ENCODE results near the gene CUBN.

The CUBN gene

DNA sequence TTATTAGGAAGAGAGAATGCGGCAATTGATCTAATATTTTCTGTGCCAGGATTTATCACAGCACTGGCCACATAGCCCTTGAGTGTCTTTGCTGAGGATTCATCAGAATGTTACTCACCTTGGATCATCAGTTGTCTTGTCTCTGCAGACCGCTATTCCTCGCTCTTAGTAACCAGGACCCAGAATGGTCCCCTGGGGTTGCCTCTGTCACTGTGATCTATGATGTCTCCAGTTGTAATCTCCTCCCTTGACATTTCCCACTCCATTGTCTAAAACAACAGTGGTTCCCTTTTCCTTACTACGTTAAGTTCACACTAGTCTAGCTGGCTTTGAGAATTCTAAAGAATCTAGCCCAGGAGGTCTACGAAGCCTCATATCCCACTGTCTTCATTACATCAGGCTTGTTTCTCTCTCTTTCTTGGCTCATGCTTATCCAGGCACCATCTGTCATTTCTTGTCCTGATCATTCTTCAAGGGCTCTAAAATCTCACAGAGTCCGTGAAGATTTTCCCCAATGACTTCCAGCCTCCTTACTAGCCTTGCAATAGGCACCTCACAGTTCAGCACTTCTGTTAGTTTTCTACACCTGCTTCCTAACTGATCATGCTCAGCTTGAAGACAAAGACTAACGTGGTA, 125.8 kb downstream of the CUBN start:
- H3K4me3 ChIP-seq (ENCODE audit: low read depth, low read length) = no peak overlapping the region
- TF ChIP-seq CTCF (IDR thresholded peaks at IDR 0.05; ENCODE audit: low read depth, low read length) = no peak

GRCh38 chr10:17003151-17003550, 126.5 kb downstream of the CUBN start:
- TF ChIP-seq CTCF (IDR thresholded peaks at IDR 0.05; ENCODE audit: low read depth, low read length) = no peak
- no peak overlapping the region for H3K4me3 ChIP-seq (ENCODE audit: low read depth, low read length)

GRCh38 chr10:17001961-17002749, 127.5 kb downstream of the CUBN start:
- no peak overlapping the region for H3K4me3 ChIP-seq (ENCODE audit: low read depth, low read length)
- TF ChIP-seq CTCF (IDR thresholded peaks at IDR 0.05; ENCODE audit: low read depth, low read length) = no peak

DNA sequence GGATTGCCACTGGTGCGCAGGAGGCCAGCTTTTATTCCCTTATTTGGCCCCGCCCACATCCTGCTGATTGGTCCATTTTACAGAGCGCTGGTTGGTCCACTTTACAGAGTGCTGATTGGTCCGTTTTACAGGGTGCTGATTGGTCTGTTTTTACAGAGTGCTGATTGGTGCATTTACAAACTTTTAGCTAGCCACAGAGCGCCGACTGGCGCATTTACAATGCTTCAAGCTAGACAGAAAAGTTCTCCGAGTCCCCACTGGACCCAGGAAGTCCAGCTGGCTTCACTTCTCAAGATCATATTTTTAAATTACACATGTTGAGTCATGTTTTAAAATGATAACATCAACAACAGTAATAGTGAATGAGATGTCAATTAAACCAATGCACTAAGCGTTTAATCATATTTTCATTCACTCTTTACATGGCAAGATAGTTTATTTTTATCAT, 128.3 kb downstream of the CUBN start:
- no peak overlapping the region for H3K4me3 ChIP-seq (ENCODE audit: low read depth, low read length)
- no peak for TF ChIP-seq CTCF (IDR thresholded peaks at IDR 0.05; ENCODE audit: low read depth, low read length)

DNA sequence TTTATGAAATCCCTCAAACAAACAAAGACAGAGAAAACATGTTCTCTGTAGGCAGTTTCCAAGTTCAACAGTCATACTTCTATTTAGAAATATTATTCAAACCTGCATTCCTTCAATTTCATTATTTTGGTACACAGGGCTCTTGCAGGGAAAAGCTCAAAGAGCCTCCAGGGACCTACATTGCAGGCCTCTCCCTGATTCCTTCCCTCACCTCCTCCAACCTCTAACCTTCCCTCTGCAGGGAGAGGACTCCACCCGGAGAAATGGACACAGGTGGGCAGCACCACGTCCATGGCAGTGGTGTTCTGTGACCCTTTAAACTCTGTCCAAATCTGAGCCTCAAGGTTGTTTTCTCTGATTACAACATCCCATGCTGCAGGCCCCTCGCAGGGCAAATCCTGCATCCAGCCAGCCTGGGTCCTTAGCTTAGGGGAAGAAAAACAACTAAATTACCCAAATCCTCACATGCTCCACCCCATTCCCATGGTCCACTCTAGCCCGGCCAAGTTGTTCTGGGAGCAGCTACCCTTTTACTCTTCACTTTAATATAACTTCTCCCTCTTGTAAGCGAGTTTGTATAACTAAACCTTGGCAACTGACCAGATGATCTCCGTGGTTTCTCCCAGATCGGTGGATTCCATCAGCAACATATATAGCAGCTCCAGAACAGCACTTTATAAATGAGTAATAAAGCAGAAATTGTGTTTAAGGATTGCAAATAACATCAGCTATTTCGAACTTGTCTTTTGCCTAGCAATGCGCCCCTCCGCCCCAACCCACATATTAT, 129.8 kb downstream of the CUBN start:
- H3K4me3 ChIP-seq (ENCODE audit: low read depth, low read length) = no peak overlapping the region
- TF ChIP-seq CTCF (IDR thresholded peaks at IDR 0.05; ENCODE audit: low read depth, low read length) = no peak

DNA sequence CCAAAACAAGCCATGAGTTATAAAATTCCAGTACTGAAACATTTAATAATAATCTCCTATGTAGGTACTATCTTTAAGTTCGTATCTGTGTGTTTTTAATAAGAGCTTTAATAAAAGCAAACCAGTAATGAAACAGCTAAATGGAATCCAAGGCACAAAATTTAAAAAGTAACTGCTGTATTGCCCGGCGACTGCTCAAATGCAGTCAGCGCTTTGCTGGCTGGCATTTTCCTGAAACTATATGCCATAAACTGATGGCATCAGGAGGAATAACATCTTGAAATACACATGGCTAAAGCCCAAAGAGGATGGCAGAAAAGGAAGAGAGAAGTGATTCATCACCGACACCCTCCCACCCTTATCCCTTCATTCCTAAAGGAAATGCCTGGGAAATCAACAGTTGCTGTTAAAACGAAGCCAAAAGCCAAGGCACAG, 133.1 kb downstream of the CUBN start:
- H3K4me3 ChIP-seq (ENCODE audit: low read depth, low read length) = no peak overlapping the region
- TF ChIP-seq CTCF (IDR thresholded peaks at IDR 0.05; ENCODE audit: low read depth, low read length) = no peak
